AG09319 (cell line): ENCODE measurements around the gene GYG1.

Experiments
- DNase-seq: peaks from one replicate; pipeline ENCODE4 v3.0.0-alpha.2; 2010; ENCODE audit warnings: low read depth; ENCODE audit errors: extremely low read depth
- CTCF ChIP-seq: IDR thresholded peaks from 2 replicates; pipeline ENCODE4 v1.5.1; 2011; ENCODE audit warnings: low read depth, mild to moderate bottlenecking, inconsistent platforms, low read length, moderate library complexity

Gene GYG1

DNA sequence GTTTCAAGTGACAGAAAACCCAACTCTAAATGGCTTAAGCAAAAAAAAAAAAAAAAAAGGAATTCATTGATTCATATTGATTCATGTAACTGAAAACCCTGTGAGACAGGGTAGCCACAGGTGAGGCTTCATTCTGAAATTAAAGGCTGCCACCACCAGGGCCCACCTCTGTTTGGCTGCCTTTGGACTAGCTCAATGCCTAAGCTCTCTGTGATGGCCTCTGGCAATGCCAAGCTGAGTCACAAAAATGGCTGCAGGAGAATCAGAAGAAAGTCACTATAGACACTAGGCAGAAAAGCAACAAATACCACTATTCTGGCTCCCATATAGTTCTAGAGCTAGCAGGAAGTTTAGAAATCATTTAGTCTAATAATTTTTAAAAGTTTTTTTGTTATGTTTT, 38.2 kb upstream of the GYG1 start:
- DNase-seq, result no peak
- no peak for TF ChIP-seq CTCF

GRCh38 chr3:148954981-148955380, 36.4 kb upstream of the GYG1 start:
- DNase-seq, result no peak
- no peak for TF ChIP-seq CTCF

- peak; percentile 92 for DNase-seq
- peak; percentile 72 for TF ChIP-seq CTCF
Measured at GRCh38 chr3:148955544-148956346, 35.6 kb upstream of the GYG1 start.

DNA sequence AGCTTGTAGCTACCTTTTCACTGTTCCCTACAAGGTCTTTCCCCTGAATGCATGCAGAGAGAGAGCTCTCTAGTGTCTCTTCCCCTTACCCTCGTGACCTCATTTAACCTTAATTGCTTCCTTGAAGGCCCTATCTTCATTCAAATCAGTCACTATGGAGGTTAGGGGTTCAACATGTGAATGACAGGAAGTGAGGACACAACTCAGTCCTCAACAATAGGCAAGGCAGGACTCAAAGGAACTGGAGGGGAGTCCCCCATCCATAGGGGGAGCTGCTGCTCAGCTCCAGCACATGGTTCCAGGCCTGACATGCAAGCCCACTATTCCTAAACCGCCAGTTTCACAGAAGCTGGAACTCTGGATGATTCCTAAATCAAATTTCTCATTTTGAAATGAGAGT, 33.8 kb upstream of the GYG1 start:
- no peak for DNase-seq
- TF ChIP-seq CTCF, result peak; percentile 8

DNA sequence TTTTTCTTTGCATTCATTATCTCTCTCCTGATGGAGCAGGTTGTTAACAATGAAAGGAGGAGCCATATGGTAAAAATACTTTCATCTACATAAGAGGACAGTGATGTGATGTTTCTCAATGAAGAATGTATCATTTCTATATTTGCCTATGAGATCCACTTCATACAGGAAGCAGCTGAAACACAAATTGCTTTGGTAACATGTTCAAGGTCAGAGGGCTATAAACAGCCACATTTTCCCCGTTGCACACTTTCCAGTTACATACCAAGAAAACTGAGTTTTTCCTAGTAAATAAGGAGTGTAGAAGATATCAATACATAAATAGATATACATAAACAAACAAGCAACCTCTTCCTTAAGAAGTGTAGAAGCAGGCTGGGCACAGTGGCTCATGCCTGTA, 32.6 kb upstream of the GYG1 start:
- DNase-seq, result no peak

DNA sequence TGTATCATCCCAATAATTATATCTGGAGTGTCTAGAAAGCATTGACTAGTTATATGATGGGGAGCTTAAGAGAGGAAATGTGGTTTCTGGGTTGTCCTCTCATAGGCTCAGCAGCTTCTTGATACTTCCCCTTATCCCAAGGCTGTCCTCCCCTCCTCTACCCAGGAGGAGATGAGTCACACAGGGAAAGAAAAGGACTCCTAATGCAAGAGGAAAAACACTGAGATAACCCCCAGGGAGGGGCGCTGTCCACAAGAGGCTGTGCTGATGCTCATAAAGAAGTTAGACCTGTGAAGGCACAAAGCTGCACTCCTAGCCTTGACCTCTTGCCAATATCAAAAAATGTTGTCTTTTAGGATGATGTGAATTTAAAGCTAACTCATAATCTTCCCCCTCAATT, 28.8 kb upstream of the GYG1 start:
- DNase-seq, result peak; percentile 20
- TF ChIP-seq CTCF, result no peak; the same call in 1 of the 2 replicates

More for the DNA sequence above, 32.6 kb upstream of the GYG1 start:
- TF ChIP-seq CTCF, result no peak

DNA sequence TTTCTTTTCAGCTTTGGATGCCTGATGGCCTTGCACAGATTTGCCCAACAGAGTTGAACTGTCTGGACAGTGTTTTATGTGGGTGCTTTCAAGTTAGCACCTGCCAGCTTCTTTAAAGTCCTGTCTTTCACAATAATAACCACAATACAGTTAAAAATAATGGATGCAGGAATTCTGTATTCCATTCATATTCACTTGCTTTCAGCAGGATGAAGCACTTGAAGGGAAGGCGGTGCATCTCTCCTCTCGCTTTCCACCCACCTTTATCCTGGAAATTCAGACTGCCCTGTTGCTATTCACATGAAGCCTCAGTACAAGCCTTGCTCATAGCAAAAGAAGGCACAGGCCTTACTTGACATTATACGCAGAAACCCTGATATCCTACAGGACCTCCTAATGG, 26.5 kb upstream of the GYG1 start:
- TF ChIP-seq CTCF, result no peak
- no peak for DNase-seq
